Activated gamma-delta T cell (primary cell): ENCODE data around the gene CSTF3.
"Not testable (repeated sequence)": the region's sequence is repeated elsewhere in the genome, so short reads cannot be mapped to it uniquely, and the experiment has no call there.

Source experiments
- DNase-seq: peaks from one replicate; lab custom pipeline; 2025; lab: John Stamatoyannopoulos, UW

CSTF3 gene

DNA sequence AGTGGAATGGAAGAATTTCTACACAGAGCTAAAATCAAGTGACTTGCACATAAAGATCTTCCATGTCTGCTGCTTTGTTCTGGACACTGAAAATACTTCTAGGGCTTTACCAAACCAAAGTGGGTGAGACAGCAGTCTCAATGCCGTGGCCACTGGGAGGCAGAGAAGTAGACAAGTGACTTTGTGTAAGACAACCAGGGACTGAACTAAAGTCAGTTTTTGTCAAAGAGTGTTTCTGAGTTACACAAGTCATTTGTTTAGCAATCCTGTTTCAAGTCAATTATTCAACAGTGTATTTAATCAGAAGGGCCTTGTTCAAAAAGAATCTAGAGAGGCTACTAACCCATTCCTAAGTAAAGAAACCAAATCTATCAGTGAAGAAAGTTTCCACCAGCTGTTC lies 75.3 kb downstream of the CSTF3 start:
- DNase-seq, result no peak

DNA sequence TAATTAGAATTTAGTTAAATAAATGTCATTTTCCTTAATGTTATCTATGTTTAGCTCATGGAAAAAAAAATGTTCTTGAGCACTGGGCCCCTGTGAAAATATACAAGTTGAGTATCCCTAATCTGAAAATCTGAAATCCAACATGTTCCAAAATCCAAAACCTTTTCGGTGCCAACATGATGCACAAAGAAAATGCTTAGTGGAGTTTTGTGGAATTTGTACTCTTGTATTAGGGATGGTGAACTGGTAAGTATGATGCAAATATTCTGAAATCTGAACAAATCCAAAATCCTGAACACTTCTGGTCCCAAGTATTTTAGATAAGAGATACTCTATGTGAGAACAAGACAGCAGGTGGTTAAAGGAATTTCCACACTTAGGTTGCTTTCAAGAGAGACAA lies 77.4 kb downstream of the CSTF3 start:
- DNase-seq, result no peak

DNA sequence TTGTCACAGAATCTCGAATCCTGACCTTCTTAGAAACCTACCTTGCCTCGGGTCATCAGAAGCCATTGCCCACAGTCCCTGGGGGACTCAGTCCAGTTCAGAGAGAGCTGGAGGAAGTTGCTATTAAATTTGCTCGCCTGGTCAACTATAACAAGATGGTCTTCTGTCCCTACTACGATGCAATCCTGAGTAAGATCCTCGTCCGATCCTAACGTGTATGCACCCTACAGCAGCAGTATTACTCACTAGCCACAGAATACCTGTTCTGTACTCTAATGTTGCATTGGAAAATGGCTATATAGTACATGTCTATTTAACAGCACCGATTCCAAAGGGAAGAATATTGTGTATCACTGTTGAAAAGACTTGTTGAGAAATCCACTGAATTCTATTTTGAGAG lies 88.8 kb downstream of the CSTF3 start:
- DNase-seq, result no peak

DNA sequence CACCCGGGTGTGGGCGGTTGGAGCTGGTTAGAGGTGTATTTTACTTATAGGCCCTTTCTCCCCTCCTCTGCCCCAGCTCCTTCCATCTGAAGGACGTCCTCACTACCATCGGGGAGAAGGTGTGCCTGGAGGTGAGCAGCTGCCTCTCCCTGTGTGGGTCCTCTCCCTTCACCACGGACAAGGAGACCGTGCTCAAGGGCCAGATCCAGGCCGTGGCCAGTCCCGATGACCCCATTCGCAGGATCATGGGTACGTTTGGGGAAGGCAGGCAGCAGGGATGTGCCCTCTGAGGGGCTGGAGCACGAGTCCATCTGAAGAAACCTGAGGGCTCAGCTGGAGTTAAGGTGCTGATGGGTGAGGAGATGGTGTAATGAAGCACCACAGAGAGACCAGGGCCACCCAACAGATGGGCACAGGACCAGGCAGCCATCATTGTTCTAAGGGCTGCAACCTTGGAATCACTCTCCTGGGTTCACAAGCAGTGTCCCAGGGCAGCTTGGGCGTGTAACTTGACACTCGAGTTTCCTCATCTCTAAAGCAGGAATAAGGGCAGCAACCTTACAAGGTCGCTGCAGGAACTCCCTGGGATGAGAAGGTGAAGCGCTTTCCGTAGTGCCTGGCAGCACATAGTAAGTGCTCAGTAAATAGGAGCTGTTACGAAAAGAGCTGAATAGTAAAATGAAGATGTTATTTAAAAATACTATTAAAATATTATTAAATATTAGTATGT lies 92.5 kb downstream of the CSTF3 start:
- no peak for DNase-seq

DNA sequence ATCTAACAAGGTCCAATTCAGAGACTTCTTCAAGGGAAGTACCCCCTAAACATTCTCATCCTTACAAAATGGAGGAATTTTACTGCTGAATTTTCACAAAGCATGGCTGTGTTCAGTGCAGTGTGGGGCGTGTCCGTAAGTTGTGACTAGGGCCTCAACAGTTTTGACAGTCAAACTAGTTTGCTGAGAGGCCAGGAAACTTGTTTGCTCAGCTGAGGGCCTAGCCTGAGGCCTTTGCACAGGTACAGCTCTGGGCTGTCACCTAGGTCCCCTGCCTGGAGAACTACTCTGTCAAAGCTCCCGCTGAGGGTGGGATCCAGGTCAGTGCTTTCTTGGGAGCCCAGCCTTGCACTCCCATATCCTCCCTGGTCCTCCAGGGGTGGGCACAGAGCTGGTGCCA lies 94.0 kb downstream of the CSTF3 start:
- DNase-seq, result no peak

DNA sequence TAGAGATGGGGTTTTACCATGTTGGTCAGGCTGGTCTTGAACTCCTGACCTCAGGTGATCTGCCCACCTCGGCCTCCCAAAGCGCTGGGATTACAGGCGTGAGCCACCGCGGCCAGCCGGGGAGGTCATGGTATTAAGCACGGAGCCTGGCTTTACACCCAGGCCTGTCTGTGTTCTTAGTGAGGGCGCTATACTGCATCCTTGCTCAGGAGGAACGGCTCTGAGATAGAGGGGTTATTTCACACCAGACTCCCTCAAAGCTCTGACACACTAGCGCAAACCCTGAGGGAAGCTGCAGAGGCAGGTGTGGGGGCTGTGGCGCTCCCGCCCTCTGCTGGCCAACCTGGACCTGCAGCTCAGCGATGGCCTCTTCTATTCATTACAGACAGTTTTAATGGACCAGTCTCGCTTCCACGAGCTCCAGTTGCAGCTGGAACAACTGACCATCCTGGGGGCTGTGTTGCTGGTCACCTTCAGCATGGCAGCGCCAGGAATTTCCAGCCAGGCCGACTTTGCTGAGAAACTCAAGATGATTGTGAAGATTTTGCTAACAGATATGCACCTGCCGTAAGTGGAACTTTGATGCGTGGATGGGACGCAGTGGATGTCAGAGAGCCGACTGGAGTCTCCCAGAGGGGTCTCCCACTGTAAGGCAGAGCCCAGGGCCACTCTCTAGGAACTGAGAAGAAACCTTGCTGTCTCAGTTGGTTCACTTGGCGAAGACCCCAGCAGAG lies 95.7 kb downstream of the CSTF3 start:
- peak; percentile 22 for DNase-seq

DNA sequence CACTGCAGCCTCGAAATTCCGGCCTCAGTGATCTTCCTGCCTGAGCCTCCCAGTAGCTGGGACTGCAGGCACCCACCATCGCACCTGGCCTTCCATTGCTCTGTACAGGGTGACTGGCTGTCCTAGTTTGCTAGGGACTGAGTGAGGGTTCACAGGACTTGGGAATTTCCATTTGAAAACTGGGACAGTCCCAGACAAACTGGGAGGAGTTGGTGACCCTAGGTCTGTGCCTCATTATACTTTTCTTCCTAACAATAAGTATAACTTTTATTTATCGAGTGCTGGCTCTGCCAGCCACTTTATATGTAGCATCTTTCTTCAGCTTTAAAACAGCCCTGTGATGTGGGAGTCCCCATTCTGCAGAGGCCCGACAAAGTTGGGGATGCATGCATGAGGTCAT lies 96.4 kb downstream of the CSTF3 start:
- DNase-seq, result no peak

DNA sequence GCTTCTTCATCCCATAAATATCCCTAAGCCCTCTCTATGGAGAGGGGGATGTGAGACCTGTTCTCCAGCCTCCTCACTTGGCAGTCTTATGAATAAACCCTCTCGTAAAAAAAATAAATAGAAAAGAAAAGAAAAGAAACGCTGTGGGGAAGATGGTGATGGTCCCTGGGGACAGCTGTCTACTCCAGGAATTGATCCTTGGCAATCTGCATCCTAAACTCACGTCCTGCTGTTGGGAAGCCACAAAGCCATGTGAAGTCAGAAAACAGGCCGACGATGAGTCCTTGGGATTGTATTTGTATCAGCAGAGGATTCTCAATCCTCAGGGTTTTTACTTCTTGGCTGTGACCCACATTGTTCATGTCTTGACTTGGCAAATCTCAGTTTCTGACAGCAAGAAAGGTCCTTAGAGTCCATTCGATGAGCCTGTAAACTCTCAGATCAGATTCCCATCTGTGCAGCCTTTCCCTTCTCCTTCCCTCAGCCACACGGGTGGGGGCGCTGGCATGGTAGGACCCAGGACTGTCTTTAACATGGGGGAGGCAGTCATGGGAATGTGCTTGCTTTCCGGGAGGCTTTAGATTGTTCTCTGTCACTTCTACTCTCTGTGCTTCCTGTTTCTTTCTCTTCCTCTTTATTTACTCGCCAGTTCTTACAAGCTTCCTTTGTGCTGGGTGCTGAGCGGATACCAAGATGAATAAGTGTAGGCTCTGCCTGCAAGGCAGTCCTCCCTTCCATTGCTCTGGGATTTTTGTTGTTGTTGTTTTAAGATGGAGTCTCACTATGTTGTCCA lies 97.1 kb downstream of the CSTF3 start:
- DNase-seq, result no peak

DNA sequence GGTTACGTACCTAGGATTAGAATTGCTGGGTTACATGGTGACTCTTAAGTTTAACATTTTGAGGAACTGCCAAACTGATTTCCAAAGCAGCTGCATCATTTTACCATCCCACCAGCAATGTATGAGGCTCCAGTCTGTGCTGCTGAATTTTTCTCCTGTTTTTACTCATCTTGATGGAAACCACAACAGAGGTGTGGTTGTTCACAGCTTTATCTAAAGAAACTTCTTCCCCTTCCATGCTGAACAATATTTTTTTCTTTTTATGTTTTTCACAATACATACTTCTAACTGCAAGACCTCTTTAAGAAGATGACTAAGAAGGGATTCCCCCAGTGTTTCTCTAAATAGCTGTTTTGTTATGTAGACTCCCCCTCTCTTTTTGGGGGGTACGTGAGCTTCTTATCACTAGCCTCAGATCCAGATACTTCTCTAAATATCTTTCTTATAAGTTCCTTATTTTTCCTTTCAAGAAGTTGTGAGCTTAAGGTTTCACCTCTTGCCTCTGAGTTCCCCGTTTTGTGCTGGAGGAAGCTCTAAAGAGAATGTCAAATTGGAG lies 97.9 kb downstream of the CSTF3 start:
- no peak for DNase-seq

DNA sequence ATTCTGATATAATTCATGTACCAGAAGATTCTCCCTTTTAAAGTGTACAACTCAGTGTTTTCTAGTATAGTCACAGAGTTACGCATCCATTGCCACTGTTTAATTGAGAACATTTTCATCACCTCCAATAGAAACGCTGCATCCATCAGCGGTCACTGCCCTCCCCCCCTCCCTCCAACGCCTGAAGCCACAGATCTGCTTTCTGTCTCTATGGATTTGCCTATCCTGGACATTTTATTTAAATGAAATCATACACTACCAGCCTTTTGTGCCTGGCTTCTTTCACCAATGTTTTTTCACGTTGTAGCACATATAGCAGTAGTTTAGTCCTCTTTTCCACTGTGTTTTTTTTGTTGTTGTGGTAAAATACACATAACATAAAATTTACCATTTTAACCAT lies 99.1 kb downstream of the CSTF3 start:
- DNase-seq, result no peak

DNA sequence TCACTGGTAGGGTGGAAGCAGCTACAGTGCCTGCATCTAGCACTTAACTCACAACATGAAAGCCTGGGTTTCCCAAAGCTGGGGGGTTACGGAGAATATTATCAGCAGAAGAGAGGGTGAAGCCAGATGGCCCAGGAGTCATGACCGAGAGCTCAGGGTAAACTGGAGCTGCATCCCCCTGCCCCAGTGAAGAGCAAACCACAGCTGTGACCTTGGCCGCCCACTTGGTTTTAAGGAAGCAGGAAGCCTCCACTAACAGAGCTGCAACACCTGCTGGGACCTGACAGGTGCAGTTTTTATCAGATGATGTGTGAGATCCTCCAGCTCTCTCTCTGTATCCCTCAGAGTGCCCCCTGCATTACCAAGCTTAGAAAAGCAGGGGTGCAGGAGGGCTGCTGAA lies 101.0 kb downstream of the CSTF3 start:
- DNase-seq, result no peak

DNA sequence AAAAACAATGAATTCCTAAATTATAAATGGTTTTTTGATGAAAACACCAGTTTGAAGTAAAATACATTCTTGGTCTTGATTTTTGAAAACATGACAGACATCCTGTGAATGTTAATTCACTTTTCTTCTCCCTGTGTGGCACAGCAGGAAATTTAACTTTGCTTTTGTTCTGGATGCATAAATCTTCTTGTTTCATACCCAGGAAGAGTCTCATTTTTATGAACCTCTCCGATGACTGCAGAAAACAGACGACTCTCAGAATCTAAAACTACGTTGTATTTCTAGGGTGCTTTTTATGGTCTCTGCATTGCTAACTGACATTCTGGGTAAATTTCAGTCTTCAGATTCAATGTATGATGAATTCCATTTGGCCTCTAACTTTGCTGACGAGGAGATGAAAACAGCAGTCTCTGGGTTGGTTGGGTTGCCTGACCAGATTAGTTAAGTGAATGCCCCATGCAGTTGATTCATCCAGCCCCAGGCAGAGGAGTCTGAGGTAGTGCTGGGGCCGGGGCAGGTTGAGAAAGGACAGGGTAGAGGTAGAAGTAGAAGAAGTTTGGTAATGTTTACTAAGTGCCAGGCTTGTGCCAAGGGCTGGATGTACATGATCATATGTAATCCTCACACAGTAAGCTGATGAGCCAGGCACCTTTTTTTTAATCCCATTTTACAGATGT lies 101.8 kb downstream of the CSTF3 start:
- no peak for DNase-seq

DNA sequence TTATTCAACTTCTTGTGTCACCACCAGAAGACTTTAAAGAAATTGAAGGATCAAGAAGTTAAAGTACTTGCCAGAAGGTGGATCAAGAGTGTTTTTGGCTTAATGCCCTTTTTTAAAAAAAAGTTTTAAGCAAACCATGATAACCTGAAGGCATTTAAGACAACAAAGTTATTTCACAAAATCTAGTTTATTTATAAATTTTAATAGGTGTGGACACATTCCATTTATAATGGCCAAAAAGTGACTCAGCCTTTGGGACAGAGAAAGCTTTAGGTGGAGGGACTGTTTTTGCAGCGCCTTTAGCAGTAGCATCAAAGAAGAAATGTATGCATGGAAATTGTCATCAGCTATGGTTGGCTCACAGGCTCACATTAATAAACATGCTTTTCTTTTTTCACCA lies 104.0 kb downstream of the CSTF3 start:
- no peak for DNase-seq

DNA sequence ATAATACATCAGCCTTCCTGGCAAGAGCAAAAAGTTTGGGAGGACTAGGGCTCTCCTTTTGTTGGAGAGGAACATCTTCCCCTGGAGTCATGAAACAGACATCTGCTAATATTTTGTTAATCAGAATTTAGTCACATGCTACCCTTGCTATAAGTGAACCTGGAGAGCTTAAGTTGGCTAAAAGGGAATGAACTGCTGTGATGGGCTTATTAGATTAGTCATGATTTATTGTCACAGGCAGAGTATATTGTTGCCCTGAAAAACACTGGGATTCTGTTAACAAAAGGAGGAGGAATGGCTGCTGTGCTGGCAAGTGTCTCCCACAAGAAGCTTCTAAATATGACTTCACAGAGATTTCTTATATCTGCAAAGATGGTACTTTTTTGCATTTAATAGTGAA lies 105.9 kb downstream of the CSTF3 start:
- DNase-seq, result no peak

DNA sequence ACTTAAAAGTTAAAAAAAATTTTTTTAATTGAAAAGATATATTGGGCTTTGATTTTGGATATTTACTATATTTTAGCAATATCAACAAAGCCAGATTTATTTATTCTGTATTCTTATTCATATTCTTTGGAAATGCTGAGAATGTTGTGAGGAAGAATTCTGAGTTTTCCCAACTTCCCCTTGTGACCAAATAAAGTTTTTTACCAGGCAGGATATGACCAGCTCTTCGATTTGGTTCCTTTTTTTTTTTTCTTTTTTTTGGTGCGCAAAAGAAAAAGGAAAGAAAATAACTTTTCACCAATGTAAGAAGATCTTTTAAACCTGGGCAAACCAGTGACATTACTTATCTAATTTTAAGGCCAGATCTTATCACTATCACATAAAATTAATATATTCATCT lies 109.0 kb downstream of the CSTF3 start:
- no peak for DNase-seq

DNA sequence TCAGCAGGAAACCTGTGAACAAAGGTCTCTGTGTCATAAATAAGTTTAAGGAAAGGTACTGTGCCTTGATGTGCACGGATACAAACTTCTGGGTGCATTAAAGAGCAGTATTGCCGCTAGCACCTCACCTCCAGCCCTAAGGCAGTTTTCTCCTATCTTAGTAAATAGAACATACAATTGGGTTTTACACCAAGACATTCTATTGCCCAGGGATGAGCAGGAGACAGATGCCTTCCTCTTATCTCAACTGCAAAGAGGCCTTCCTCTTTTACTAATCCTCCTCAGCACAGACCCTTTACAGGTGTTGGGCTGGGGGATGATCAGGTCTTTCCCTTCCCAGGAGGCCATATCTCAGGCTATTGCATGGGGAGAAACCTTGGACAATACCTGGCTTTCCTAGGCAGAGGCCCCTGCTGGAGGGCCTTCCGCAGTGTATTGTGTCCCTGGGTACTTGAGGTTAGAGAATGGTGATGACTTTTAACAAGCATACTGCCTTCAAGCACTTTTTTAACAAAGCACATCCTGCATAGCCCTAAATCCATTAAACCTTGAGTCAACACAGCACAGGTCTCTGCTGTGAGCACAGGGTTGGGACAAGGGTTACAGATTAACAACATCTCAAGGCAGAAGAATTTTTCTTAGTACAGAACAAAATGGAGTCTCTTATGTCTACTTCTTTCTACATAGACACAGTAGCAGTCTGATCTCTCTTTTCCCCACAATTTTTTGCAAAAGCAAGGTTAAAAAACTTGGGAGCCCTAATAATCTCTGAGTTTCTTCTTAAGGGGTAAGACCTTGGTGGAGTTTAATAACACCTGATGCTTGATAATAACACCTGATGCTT lies 111.5 kb downstream of the CSTF3 start:
- not testable (repeated sequence) for DNase-seq

DNA sequence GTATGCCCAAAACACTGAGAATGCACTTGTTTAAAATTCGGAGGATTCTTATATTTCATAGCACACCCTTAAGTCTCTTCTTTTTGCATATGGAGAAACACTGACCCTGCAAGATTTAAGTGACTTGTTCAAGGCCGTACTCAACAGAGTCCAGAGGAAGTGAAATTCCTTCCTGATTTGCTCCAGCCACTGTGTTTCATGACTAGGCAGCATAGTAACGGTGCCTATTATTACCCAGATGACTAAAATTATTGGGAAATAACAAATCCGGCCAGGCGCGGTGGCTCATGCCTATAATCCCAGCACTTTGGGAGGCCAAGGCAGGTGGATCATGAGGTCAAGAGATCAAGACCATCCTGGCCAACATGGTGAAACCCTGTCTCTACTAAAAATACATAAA lies 112.6 kb downstream of the CSTF3 start:
- not testable (repeated sequence) for DNase-seq

DNA sequence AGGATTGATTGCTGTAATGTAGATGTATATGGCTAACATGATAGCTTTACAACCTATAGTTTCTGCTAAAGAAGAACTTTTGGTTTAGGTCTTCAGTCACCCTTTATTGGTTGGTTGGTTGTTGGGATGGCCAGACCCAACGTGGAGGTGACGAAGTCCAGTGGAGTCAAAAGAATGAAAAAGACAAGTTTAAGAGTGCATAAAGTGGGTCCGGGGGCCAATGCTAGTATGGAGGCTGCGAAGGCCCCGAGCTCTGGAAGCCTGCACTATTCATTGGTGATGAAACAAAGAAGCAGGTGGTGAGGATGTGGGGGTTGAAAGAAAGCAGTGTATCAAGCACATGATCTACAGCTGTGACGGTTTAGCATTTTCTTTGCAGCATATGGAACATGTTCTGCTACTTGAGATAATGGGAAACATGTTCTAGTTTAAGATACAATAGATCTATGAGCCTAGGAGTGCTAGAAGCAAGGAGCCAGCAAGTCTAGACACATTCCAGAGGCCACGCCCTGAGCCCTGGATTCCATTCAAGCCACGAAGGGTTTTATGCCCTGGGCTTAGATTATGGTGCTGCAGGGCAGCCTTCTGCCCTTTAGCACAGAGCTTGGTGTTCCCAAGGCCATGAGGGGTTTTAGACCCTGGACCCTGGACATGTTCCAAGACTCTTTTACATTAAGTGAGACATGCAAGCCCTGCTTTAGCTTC lies 115.6 kb downstream of the CSTF3 start:
- DNase-seq, result no peak

DNA sequence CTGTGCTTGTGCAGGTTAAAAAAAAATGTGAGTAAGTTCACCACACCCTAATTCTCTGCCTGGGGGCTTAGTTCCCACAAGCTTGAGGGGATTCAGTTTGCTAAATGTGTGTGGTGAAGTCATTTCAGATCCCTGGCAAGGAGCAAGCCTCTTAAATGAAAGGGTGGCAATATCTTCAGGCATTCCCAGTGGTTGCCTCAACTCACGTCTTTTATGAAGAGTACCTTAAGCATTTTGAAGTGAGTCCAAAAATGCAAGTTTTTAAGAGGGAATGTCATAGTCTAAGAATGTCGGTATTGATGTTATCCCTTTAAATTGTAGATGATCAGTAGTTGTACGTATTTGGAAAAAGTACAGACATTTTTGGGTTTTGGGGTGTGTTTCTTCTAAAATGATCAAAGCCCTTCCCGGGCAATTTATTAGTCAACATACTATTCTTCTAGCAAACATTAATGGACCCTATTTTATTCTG lies 117.0 kb downstream of the CSTF3 start:
- no peak for DNase-seq

DNA sequence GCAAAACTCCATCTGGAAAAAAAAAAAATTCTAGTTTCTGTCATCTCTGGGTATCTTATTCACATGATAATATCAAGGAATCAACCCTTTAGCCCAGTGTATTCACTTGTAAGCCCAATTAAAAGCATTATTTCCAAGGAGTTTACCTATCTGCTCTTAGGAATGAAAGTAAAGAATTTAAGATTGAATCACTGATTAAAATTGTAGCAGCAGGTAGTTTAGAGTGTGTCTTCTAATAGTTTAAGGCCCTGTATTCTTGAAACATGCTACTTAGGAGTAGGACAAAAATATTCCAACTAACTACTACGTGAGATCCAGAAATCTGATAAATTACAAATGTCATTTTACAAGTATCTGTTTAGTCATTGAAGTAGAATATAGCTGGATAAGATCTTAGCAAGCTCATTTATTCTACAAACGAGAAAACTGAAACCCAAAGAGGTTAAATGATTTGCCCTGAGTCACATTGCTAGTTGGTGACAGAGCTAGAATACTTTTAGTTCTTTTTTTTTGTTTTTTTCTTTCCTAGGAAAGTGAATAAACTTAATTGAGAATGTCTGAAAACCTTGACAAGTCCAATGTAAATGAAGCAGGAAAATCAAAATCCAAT lies 118.0 kb downstream of the CSTF3 start:
- no peak for DNase-seq
